ENCODE data around the gene RNF212. TPM values are rescaled to one million over a fixed set of nuclear protein-coding genes. Genes with fewer than 3 reads are reported as not detected.
A peak's percentile ranks its signal among the peaks of the same experiment; 100 is the strongest.

Gene RNF212
- total RNA-seq, 3 donors from 2014 or later (not counting 1 experiment from before 2014, with no cell fraction given), result 1.0 to 2.0 (median 1.7) TPM

- Histone ChIP-seq H3K27ac (ENCODE audit: low read length) (no peak overlapping the region), H3K36me3 (ENCODE audit: control insufficient read depth, insufficient read depth, low read length) (no peaks in the 10 kb centered on the region), H3K27me3 (ENCODE audit: control insufficient read depth, insufficient read depth, low read length) (no peaks in the 10 kb centered on the region), H3K4me1 (ENCODE audit: control insufficient read depth, insufficient read depth, low read length) (no peaks in the 10 kb centered on the region), H3K9me3 (ENCODE audit: control insufficient read depth, insufficient read depth, low read length) (no peaks in the 10 kb centered on the region), H3K4me3 (ENCODE audit: low read length) (no peak overlapping the region)
- Mint-ChIP-seq H3K4me3 (no peak overlapping the region), H3K27me3 (ENCODE audit: low read depth in 2 of 2) (no peaks in the 10 kb centered on the region), H3K4me1 (no peaks in the 10 kb centered on the region), H3K27ac (no peak overlapping the region), H3K9me3 (no peaks in the 10 kb centered on the region), H3K36me3 (no peaks in the 10 kb centered on the region)
- 65% methylated on average over 37 of the region's 37 CpGs for WGBS (ENCODE audit: insufficient coverage)
- intact Hi-C loops (cut with micrococcal nuclease), result no loop called here
- ATAC-seq (peak in 1 of 3 donors; percentile 30), DNase-seq (no peak)
- TF ChIP-seq, protein P1, sequence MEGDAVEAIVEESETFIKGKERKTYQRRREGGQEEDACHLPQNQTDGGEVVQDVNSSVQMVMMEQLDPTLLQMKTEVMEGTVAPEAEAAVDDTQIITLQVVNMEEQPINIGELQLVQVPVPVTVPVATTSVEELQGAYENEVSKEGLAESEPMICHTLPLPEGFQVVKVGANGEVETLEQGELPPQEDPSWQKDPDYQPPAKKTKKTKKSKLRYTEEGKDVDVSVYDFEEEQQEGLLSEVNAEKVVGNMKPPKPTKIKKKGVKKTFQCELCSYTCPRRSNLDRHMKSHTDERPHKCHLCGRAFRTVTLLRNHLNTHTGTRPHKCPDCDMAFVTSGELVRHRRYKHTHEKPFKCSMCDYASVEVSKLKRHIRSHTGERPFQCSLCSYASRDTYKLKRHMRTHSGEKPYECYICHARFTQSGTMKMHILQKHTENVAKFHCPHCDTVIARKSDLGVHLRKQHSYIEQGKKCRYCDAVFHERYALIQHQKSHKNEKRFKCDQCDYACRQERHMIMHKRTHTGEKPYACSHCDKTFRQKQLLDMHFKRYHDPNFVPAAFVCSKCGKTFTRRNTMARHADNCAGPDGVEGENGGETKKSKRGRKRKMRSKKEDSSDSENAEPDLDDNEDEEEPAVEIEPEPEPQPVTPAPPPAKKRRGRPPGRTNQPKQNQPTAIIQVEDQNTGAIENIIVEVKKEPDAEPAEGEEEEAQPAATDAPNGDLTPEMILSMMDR (IDR thresholded peaks at IDR 0.05), result no peak
Observed at GRCh38 chr4:1031956-1032795, 81.2 kb downstream of the RNF212 start.

- H3K36me3 Mint-ChIP-seq, result no peaks in the 10 kb centered on the region
- no peaks in the 10 kb centered on the region for H3K36me3 ChIP-seq (ENCODE audit: control insufficient read depth, insufficient read depth, low read length)
- ATAC-seq (no peak), DNase-seq (no peak)
- H3K27me3 Mint-ChIP-seq (ENCODE audit: low read depth in 2 of 2), result no peaks in the 10 kb centered on the region
- H3K4me1 ChIP-seq (ENCODE audit: control insufficient read depth, insufficient read depth, low read length), result no peaks in the 10 kb centered on the region
- TF ChIP-seq, protein P1 (IDR thresholded peaks at IDR 0.05), result no peak
- no peak overlapping the region for H3K4me3 Mint-ChIP-seq
- no peak overlapping the region for H3K27ac ChIP-seq (ENCODE audit: low read length)
- no peaks in the 10 kb centered on the region for H3K4me1 Mint-ChIP-seq
- no peak overlapping the region for H3K4me3 ChIP-seq (ENCODE audit: low read length)
- H3K9me3 ChIP-seq (ENCODE audit: control insufficient read depth, insufficient read depth, low read length), result no peaks in the 10 kb centered on the region
- 83% methylated on average over 8 of the region's 8 CpGs for WGBS (ENCODE audit: insufficient coverage)
- H3K9me3 Mint-ChIP-seq, result no peaks in the 10 kb centered on the region
- no peaks in the 10 kb centered on the region for H3K27me3 ChIP-seq (ENCODE audit: control insufficient read depth, insufficient read depth, low read length)
- H3K27ac Mint-ChIP-seq, result no peak overlapping the region
- intact Hi-C loops (cut with micrococcal nuclease), result no loop called here
Observed at GRCh38 chr4:1031346-1031745, 82.0 kb downstream of the RNF212 start.

- H3K36me3 ChIP-seq (ENCODE audit: control insufficient read depth, insufficient read depth, low read length), result no peaks in the 10 kb centered on the region
- no peaks in the 10 kb centered on the region for H3K27me3 ChIP-seq (ENCODE audit: control insufficient read depth, insufficient read depth, low read length)
- 77% methylated on average over 16 of the region's 16 CpGs for WGBS (ENCODE audit: insufficient coverage)
- H3K9me3 ChIP-seq (ENCODE audit: control insufficient read depth, insufficient read depth, low read length), result no peaks in the 10 kb centered on the region
- ATAC-seq (no peak), DNase-seq (no peak)
- no peaks in the 10 kb centered on the region for H3K4me1 ChIP-seq (ENCODE audit: control insufficient read depth, insufficient read depth, low read length)
- Mint-ChIP-seq H3K27me3 (ENCODE audit: low read depth in 2 of 2) (no peaks in the 10 kb centered on the region), H3K4me1 (no peaks in the 10 kb centered on the region), H3K9me3 (no peaks in the 10 kb centered on the region), H3K27ac (no peak overlapping the region), H3K4me3 (no peak overlapping the region), H3K36me3 (no peaks in the 10 kb centered on the region)
- intact Hi-C loops (cut with micrococcal nuclease), result no loop called here
- no peak overlapping the region for H3K4me3 ChIP-seq (ENCODE audit: low read length)
- no peak overlapping the region for H3K27ac ChIP-seq (ENCODE audit: low read length)
- TF ChIP-seq, protein P1 (IDR thresholded peaks at IDR 0.05), result no peak
Observed at GRCh38 chr4:1030559-1030958, 82.8 kb downstream of the RNF212 start.

DNA sequence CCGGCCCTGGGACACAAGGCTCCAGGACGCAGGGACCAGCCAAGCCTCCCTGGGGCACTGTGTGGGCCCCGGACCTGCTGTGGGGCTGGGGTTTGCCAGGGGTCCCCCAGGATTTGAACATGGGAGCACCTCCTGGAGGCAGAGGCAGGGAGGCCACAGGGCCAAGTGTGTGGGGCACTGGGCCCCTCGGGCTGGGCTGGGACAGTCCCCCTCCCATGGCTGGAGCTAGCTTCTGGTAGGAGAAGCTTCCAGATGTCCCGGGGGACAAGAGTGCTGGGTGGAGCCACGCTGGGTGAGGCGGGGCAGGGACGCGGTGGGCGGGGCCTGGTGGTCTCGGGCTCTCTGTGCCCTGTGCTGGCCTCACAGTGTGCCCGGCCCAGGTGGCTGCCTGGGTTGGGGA, 83.3 kb downstream of the RNF212 start:
- H3K27me3 ChIP-seq (ENCODE audit: control insufficient read depth, insufficient read depth, low read length), result no peaks in the 10 kb centered on the region
- WGBS (ENCODE audit: insufficient coverage), result 81% methylated on average over 12 of the region's 12 CpGs
- no peak overlapping the region for H3K4me3 ChIP-seq (ENCODE audit: low read length)
- DNase-seq (no peak), ATAC-seq (no peak)
- H3K4me1 Mint-ChIP-seq, result no peaks in the 10 kb centered on the region
- no peaks in the 10 kb centered on the region for H3K9me3 Mint-ChIP-seq
- TF ChIP-seq, protein P1 (IDR thresholded peaks at IDR 0.05), result no peak
- no peak overlapping the region for H3K27ac Mint-ChIP-seq
- H3K4me1 ChIP-seq (ENCODE audit: control insufficient read depth, insufficient read depth, low read length), result no peaks in the 10 kb centered on the region
- no peaks in the 10 kb centered on the region for H3K36me3 ChIP-seq (ENCODE audit: control insufficient read depth, insufficient read depth, low read length)
- no peaks in the 10 kb centered on the region for H3K9me3 ChIP-seq (ENCODE audit: control insufficient read depth, insufficient read depth, low read length)
- intact Hi-C loops (cut with micrococcal nuclease), result no loop called here
- no peaks in the 10 kb centered on the region for H3K27me3 Mint-ChIP-seq (ENCODE audit: low read depth in 2 of 2)
- no peak overlapping the region for H3K4me3 Mint-ChIP-seq
- H3K27ac ChIP-seq (ENCODE audit: low read length), result no peak overlapping the region
- no peaks in the 10 kb centered on the region for H3K36me3 Mint-ChIP-seq

All from natural killer cell (primary cell).